SKM-1 treated with dmso at 0.1 percent for 144 hours (cell line): ENCODE measurements around the gene GRIK4.
"Not testable (repeated sequence)": the region's sequence is repeated elsewhere in the genome, so short reads cannot be mapped to it uniquely, and the experiment has no call there.

Source experiments
- DNase-seq: peaks from one replicate; lab custom pipeline; 2025; ENCODE audit not compliant: unreplicated experiment; lab: John Stamatoyannopoulos, UW

Gene GRIK4

GRCh38 chr11:120511116-120511819 lies at the start of gene GRIK4:
GRIK4 (plus strand) TSS chr11:120511748; CDS start chr11:120660319, 148,571 bp downstream.
- peak; percentile 72 for DNase-seq

- DNase-seq: no peak
Observed at GRCh38 chr11:120462825-120463224, 48.7 kb upstream of the GRIK4 start.

GRCh38 chr11:120465921-120466534 lies 45.5 kb upstream of the GRIK4 start:
- no peak for DNase-seq

GRCh38 chr11:120467627-120468026 lies 43.9 kb upstream of the GRIK4 start:
- no peak for DNase-seq

- no peak for DNase-seq
Observed at GRCh38 chr11:120471131-120471530, 40.4 kb upstream of the GRIK4 start.

- no peak for DNase-seq
Observed at GRCh38 chr11:120471994-120472393, 39.6 kb upstream of the GRIK4 start.

GRCh38 chr11:120473503-120473902 lies 38.0 kb upstream of the GRIK4 start:
- DNase-seq: no peak

- no peak for DNase-seq
Observed at GRCh38 chr11:120482149-120482548, 29.4 kb upstream of the GRIK4 start.

GRCh38 chr11:120484722-120485121 lies 26.8 kb upstream of the GRIK4 start:
- DNase-seq: no peak

- DNase-seq: no peak
Observed at GRCh38 chr11:120486138-120486537, 25.4 kb upstream of the GRIK4 start.

GRCh38 chr11:120489799-120490198 lies 21.7 kb upstream of the GRIK4 start:
- DNase-seq: no peak

- no peak for DNase-seq
Observed at GRCh38 chr11:120492486-120492885, 19.1 kb upstream of the GRIK4 start.

GRCh38 chr11:120494595-120494994 lies 17.0 kb upstream of the GRIK4 start:
- no peak for DNase-seq

- no peak for DNase-seq
Observed at GRCh38 chr11:120499088-120499487, 12.5 kb upstream of the GRIK4 start.

GRCh38 chr11:120499859-120500258 lies 11.7 kb upstream of the GRIK4 start:
- no peak for DNase-seq

GRCh38 chr11:120500414-120501071 lies 11.0 kb upstream of the GRIK4 start:
- no peak for DNase-seq

- DNase-seq: no peak
Observed at GRCh38 chr11:120501440-120501839, 10.1 kb upstream of the GRIK4 start.

- DNase-seq: no peak
Observed at GRCh38 chr11:120501976-120502755, 9.4 kb upstream of the GRIK4 start.

- not testable (repeated sequence) for DNase-seq
Observed at GRCh38 chr11:120503529-120503928, 8.0 kb upstream of the GRIK4 start.

GRCh38 chr11:120505801-120506425 lies 5.6 kb upstream of the GRIK4 start:
- no peak for DNase-seq
